H7 (cell line): Measurements from ENCODE around the gene NAP1L3. TPM values are rescaled to one million over a fixed set of nuclear protein-coding genes. Genes with fewer than 3 reads are reported as not detected.
A peak's percentile ranks its signal among the peaks of the same experiment; 100 is the strongest.

Source experiments
- DNase-seq: peaks from one replicate; pipeline ENCODE4 v3.0.0; 2012
- H3K27me3 ChIP-seq: 2 replicates; pipeline ENCODE4 v1.6.0; 2011; ENCODE audit warnings: mild to moderate bottlenecking, low read length; ENCODE audit not compliant: control insufficient read depth, insufficient read depth
- H3K36me3 ChIP-seq: replicated peaks from 2 replicates; pipeline ENCODE4 v1.5.1; 2011; ENCODE audit warnings: low read length; ENCODE audit not compliant: control insufficient read depth, insufficient read depth
- H3K4me3 ChIP-seq: 2 replicates; pipeline ENCODE4 v1.5.1; 2011; ENCODE audit warnings: low read depth, mild to moderate bottlenecking, control low read depth, low read length, moderate library complexity; ENCODE audit not compliant: insufficient read depth
- total RNA-seq: library from RNA; depleted of rRNA; stranded (reverse); fragments of >200 nt; shearing (Covaris generic); gene quantifications from 2 replicates; pipeline ENCODE4 v1.2.3, GENCODE V29; 2014; rRNA removed

NAP1L3 gene
- 41.1 and 41.3 TPM in 2 replicates for total RNA-seq

DNA sequence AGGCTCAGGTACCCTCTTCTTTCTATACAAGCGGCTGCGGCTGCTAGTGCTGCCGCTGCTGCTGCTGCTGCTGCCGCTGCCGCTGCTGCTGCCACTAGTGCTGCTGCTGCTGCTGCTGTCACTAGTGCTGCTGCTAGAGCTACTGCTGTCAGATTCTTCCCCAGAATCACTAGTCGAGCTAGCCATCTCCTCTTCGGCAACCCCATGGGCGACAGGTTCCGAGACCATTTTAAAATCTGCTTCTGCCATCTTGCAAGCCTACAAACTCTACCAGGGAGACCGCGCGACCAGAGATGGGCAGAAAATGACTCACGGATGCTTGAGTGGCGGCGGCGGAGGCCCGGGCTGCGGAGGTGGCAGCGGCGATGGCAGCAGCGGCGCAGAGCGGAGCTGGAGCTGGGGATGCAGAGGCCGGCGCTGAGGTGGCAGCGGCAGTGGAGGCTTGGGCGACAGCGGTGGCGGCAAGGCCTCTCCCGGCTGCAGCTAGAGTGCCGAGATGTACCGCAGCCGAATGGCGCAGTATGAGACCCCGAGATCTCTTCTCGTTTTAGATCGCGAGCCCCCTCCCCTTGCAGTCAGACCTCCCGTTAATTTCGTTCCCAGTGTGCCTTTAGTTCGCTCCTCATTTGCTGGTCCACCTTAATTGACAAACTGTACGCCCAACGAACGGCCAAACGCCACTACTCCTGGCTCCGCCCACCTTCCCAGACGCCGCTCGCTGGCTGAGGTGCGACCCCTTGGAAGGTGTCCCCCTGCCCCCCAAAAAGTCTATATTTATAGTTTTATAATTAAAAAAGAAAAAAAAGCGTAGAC, at the start of gene NAP1L3:
NAP1L3 (minus strand) TSS at position 523 of the 813 bp plus-strand sequence; CDS start at position 249, 274 bp downstream.
- DNase-seq = peak; percentile 86
- Histone ChIP-seq H3K27me3 (no peaks in the 10 kb centered on the region), H3K4me3 (peak within 1 kb of the TSS; percentile 90), H3K36me3 (no peaks in the 10 kb centered on the region)

GRCh38 chrX:93711076-93711475, 37.7 kb upstream of the NAP1L3 start:
- no peaks in the 10 kb centered on the region for H3K27me3 ChIP-seq

GRCh38 chrX:93703701-93704100, 30.3 kb upstream of the NAP1L3 start:
- no peak for DNase-seq
- Histone ChIP-seq H3K4me3 (no peak overlapping the region), H3K36me3 (no peaks in the 10 kb centered on the region), H3K27me3 (no peaks in the 10 kb centered on the region)

More at GRCh38 chrX:93711076-93711475, 37.7 kb upstream of the NAP1L3 start:
- no peak for DNase-seq
- Histone ChIP-seq H3K36me3 (no peaks in the 10 kb centered on the region), H3K4me3 (no peak overlapping the region)

- DNase-seq = no peak
- no peak overlapping the region for H3K4me3 ChIP-seq
- H3K27me3 ChIP-seq = no peaks in the 10 kb centered on the region
- H3K36me3 ChIP-seq = no peaks in the 10 kb centered on the region
These were observed 22.6 kb upstream of the NAP1L3 start for GRCh38 chrX:93695981-93696380.

DNA sequence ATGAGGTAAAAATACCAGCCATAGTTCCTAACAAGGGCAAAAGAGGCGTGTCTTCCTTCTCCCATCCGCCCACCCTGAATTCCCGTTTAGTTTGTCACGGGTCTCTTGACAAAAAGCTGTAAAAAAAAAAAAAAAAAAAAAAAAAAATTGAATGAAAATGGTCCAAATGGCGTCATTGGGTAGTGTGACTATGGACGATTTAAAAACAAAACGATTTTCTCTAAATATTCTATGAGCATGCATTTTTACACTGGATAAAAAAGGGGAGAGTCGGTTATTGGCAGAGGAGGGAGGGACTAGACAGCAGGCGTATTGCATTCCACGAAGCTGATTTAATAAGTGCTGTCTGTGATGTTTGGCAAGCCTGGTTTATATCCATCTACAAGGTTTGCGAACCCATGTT, 492 bp upstream of the NAP1L3 start, which contains the start of gene FAM133A:
FAM133A (plus strand) TSS at position 338 of the 403 bp plus-strand sequence. CDS start 35,214 bp downstream, outside the sequence.
- Histone ChIP-seq H3K4me3 (peak within 1 kb of the TSS; percentile 90), H3K36me3 (no peaks in the 10 kb centered on the region), H3K27me3 (no peaks in the 10 kb centered on the region)
- DNase-seq = peak; percentile 10

GRCh38 chrX:93660575-93660974, 12.8 kb downstream of the NAP1L3 start:
- Histone ChIP-seq H3K27me3 (no peaks in the 10 kb centered on the region), H3K36me3 (no peaks in the 10 kb centered on the region), H3K4me3 (no peak overlapping the region)
- no peak for DNase-seq

GRCh38 chrX:93649381-93649780, 24.0 kb downstream of the NAP1L3 start:
- no peak for DNase-seq
- Histone ChIP-seq H3K27me3 (no peaks in the 10 kb centered on the region), H3K4me3 (no peak overlapping the region), H3K36me3 (no peaks in the 10 kb centered on the region)

DNA sequence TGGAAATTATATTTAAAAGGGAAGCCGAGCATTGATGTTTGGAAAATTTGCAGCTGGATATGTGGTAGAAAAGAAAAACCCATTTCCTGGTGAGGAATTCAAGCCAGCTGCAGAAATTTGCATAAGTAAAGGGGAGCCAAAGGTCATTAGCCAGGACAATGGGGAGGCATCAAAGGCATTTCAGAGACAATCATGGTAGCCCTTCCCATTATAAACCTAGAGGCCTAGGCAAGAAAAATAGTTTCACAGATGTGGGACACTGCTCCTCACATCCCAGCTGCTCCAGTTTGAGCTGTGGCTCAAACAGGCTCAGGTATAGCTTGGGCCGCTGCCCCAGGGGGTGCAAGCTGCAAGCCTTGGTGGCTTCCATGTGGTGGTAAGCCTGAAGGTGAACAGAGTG, 35.8 kb downstream of the NAP1L3 start:
- no peaks in the 10 kb centered on the region for H3K27me3 ChIP-seq
- H3K4me3 ChIP-seq = no peak overlapping the region
- H3K36me3 ChIP-seq = no peaks in the 10 kb centered on the region
- no peak for DNase-seq

Other genes with a start within 250 kb of the NAP1L3 start
- 0.52 and 0.85 TPM in 2 replicates for gene FAM133A, start 628 bp upstream of the NAP1L3 start, total RNA-seq